Colonic mucosa (tissue), 4 donors: Measurements from ENCODE around the gene DHRSX. TPM values are rescaled to one million over a fixed set of nuclear protein-coding genes. Genes with fewer than 3 reads are reported as not detected.

Source experiments
- DNase-seq: peaks from one replicate; pipeline ENCODE4 v3.0.0-alpha.2; 2020
- H3K27ac ChIP-seq: fragments of 200-600 bp; one replicate; pipeline ENCODE4 v1.8.0; 2021
- H3K27me3 ChIP-seq: fragments of 200-600 bp; one replicate; pipeline ENCODE4 v1.8.0; 2021
- H3K36me3 ChIP-seq: fragments of 200-600 bp; one replicate; pipeline ENCODE4 v1.8.0; 2021
- H3K4me1 ChIP-seq: fragments of 200-600 bp; one replicate; pipeline ENCODE4 v1.8.0; 2021; ENCODE audit warnings: mild to moderate bottlenecking
- H3K4me3 ChIP-seq: fragments of 200-600 bp; one replicate; pipeline ENCODE4 v1.8.0; 2021
- H3K9ac ChIP-seq, 2 donors: one replicate each; pipeline ENCODE4 v1.7.0; 2013; ENCODE audit warnings: control low read depth in 2 of 2, low read depth in 2 of 2, low read length in 2 of 2
- H3K9me3 ChIP-seq: fragments of 200-600 bp; one replicate; pipeline ENCODE4 v1.8.0; 2021
- CTCF ChIP-seq: fragments of 200-600 bp; IDR thresholded peaks from one replicate; pipeline ENCODE4 v1.8.0; 2022; ENCODE audit warnings: antibody characterized with exemption, mild to moderate bottlenecking
- intact Hi-C: fragments of 100-400 bp; cut with DNase I; formaldehyde crosslinking; loops from one replicate; pipeline ENCODE4 v1.14.1; 2022
- total RNA-seq, 2 donors: library from RNA; stranded (reverse); fragmentation: NEBNext Ultra II Directional in 1 of 2; extraction: Animal tissue kit (Norgen Biotek cat#: 25700) in 1 of 2; gene quantifications; one replicate each; pipeline ENCODE4 v1.2.1, GENCODE V29; 2021
- donor health status: healthy.
- donor health status: DM: no; HTN: no; CAD: no.
- donor health status: DM: no; HTN: no; CAD: no.

DHRSX gene
- total RNA-seq, 2 donors from 2014 or later, result 28.6 to 43.3 TPM

- Histone ChIP-seq H3K9me3 (no peaks in the 10 kb centered on the region), H3K4me3 (no peak overlapping the region), H3K27me3 (no peaks in the 10 kb centered on the region), H3K4me1 (no peaks in the 10 kb centered on the region), H3K9ac (no peak overlapping the region), H3K27ac (no peak overlapping the region), H3K36me3 (no peaks in the 10 kb centered on the region)
- intact Hi-C loops, result no loop called here
- no peak for DNase-seq
- TF ChIP-seq CTCF, result no peak
These were observed 236.4 kb downstream of the DHRSX start for GRCh38 chrX:2264179-2265030.

- Histone ChIP-seq H3K36me3 (no peaks in the 10 kb centered on the region), H3K27ac (no peak overlapping the region), H3K9ac (no peak overlapping the region), H3K9me3 (no peaks in the 10 kb centered on the region), H3K4me1 (no peaks in the 10 kb centered on the region), H3K4me3 (no peak overlapping the region), H3K27me3 (no peaks in the 10 kb centered on the region)
- TF ChIP-seq CTCF, result no peak
- DNase-seq, result no peak
- intact Hi-C loops, result no loop called here
These were observed 237.6 kb downstream of the DHRSX start for GRCh38 chrX:2263203-2263602.

DNA sequence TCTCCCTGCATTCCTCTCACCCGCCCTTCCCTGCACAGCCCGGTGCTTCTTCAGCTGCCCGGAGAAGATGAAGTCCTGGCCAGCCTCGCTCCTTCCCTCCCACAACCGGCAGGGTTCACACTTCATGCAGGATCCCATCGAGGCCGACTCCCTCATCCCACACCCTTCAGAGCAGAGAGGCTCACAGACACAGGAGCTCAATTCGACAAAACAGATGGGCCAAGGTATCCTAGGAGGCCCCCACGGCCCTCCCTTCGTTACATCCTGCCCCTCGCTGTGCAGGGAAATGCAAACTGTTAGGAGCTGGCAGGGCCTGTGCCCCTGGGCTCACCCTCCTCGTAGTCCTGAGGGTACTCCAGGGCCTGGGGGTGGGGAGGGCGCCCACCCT lies 238.1 kb downstream of the DHRSX start:
- no peak overlapping the region for H3K27ac ChIP-seq
- no peak overlapping the region for H3K4me3 ChIP-seq
- H3K9ac ChIP-seq, result no peak overlapping the region
- no peak for DNase-seq
- H3K36me3 ChIP-seq, result no peaks in the 10 kb centered on the region
- no peak for TF ChIP-seq CTCF
- no peaks in the 10 kb centered on the region for H3K4me1 ChIP-seq
- H3K9me3 ChIP-seq, result no peaks in the 10 kb centered on the region
- H3K27me3 ChIP-seq, result no peaks in the 10 kb centered on the region
- intact Hi-C loops, result no loop called here

GRCh38 chrX:2261831-2262667 lies 238.7 kb downstream of the DHRSX start:
- H3K27ac ChIP-seq, result no peak overlapping the region
- H3K4me3 ChIP-seq, result no peak overlapping the region
- no peak overlapping the region for H3K9ac ChIP-seq
- no peak for TF ChIP-seq CTCF
- H3K4me1 ChIP-seq, result no peaks in the 10 kb centered on the region
- DNase-seq, result no peak
- intact Hi-C loops, result no loop called here
- no peaks in the 10 kb centered on the region for H3K9me3 ChIP-seq
- H3K27me3 ChIP-seq, result no peaks in the 10 kb centered on the region
- no peaks in the 10 kb centered on the region for H3K36me3 ChIP-seq

DNA sequence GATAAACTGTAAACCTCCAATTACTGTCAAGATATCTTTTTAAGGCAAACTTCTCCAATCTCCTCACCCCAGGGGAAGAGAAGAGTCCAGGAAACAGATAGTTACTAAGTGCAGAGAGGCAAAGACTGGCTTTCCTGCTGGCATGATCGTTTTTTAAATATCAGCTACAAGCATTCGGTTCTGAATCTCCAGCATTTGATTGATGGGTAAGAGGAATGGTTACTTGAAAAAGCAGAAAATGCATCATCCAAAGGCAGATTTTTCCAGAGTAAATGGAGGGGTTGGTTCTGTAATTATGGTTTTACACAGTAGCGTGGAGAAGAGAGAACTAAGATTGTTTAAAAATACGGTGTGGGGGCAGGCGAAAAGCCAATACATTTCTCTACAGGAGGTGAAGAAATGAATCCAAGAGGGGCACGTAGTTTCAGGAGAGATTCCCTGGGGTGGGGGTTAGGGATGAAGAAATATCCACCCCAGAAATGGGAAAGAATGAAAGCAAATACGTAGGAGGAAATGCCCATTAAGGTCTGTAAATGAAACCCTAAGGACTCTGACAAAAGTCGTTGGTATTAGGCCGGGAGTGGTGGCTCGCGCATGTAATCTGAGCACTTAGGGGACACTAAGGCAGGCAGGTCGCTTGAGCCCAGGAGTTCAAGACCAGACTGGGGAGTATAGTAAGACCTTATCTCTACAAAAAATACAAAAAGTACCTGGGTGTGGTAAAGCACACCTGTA lies 248.3 kb downstream of the DHRSX start:
- no peaks in the 10 kb centered on the region for H3K36me3 ChIP-seq
- intact Hi-C loops, result no loop called here
- TF ChIP-seq CTCF, result no peak
- no peak overlapping the region for H3K9ac ChIP-seq
- H3K9me3 ChIP-seq, result no peaks in the 10 kb centered on the region
- H3K4me1 ChIP-seq, result no peaks in the 10 kb centered on the region
- no peak overlapping the region for H3K27ac ChIP-seq
- H3K4me3 ChIP-seq, result no peak overlapping the region
- no peaks in the 10 kb centered on the region for H3K27me3 ChIP-seq
- DNase-seq, result no peak
